Peyer's patch (tissue), 4 donors: Measurements from ENCODE around the gene KLRC3. TPM values are rescaled to one million over a fixed set of nuclear protein-coding genes. Genes with fewer than 3 reads are reported as not detected.

Source experiments
- DNase-seq, 3 donors: peaks; one replicate each; pipeline ENCODE4 v3.0.0-alpha.2; 2017 to 2019
- H3K27ac ChIP-seq, 4 donors: fragments of 200-600 bp; sonication (generic); one replicate each; pipeline ENCODE4 v1.5.1; 2016 to 2019
- H3K27me3 ChIP-seq, 2 donors: fragments of 200-600 bp; sonication (generic); one replicate each; pipeline ENCODE4 v1.5.1; 2019
- H3K36me3 ChIP-seq, 3 donors: fragments of 200-600 bp; sonication (generic); one replicate each; pipeline ENCODE4 v1.5.1; 2016 to 2019
- H3K4me1 ChIP-seq, 4 donors: fragments of 200-600 bp; sonication (generic); one replicate each; pipeline ENCODE4 v1.5.1; 2016 to 2019
- H3K4me3 ChIP-seq, 4 donors: fragments of 200-600 bp; sonication (generic); 1 replicate in 3 of 4; 2 replicates in 1 of 4; pipeline ENCODE4 v1.5.1; 2016 to 2019; ENCODE audit warnings: mild to moderate bottlenecking in 1 of 4
- H3K9me3 ChIP-seq, 4 donors: fragments of 200-600 bp; sonication (generic); one replicate each; pipeline ENCODE4 v1.5.1; 2016 to 2019; ENCODE audit warnings: mild to moderate bottlenecking in 1 of 4
- CTCF ChIP-seq, 6 experiments: fragments of 450-650 bp in 4 of 6; fragments of 200-600 bp in 2 of 6; sonication (generic) in 1 of 6; IDR thresholded peaks; one replicate each; pipeline ENCODE4 v1.5.1; 2017 to 2019; ENCODE audit warnings: antibody characterized with exemption in 6 of 6, mild to moderate bottlenecking in 3 of 6, moderate library complexity in 1 of 6
- POLR2A ChIP-seq, 2 donors: fragments of 450-650 bp; IDR thresholded peaks; one replicate each; pipeline ENCODE4 v1.5.1; 2017; ENCODE audit warnings: antibody characterized with exemption in 2 of 2, mild to moderate bottlenecking in 2 of 2, moderate library complexity in 2 of 2
- total RNA-seq, 4 donors: library from RNA; depleted of rRNA; stranded (reverse); fragments of >200 nt; gene quantifications; one replicate each; pipeline ENCODE4 v1.1.0, GENCODE V29; 2016

The KLRC3 gene
- total RNA-seq, 4 donors from 2014 or later, result 1.6 to 2.8 TPM; not detected in 2

GRCh38 chr12:10409392-10409791 is 11.0 kb downstream of the KLRC3 start, which contains the start of gene KLRC4:
TSS of gene KLRC4 (minus strand) at chr12:10409757. CDS start at chr12:10409575, 182 bp downstream.
- DNase-seq, result no peak
- TF ChIP-seq CTCF (IDR thresholded peaks at IDR 0.05), result no peak
- Histone ChIP-seq H3K27me3 (no peaks in the 10 kb centered on the region), H3K27ac (no peak within 1 kb of the TSS), H3K9me3 (peaks cover 0 to 4% (median 0%) of the 10 kb centered on the region in 4 donors), H3K4me1 (no peaks in the 10 kb centered on the region), H3K36me3 (no peaks in the 10 kb centered on the region), H3K4me3 (no peak within 1 kb of the TSS)

GRCh38 chr12:10408842-10409241 is 11.6 kb downstream of the KLRC3 start:
- no peak for DNase-seq
- H3K27ac ChIP-seq, result no peak overlapping the region
- H3K36me3 ChIP-seq, result no peaks in the 10 kb centered on the region
- H3K4me1 ChIP-seq, result no peaks in the 10 kb centered on the region
- no peak overlapping the region for H3K4me3 ChIP-seq
- H3K9me3 ChIP-seq, result peaks cover 0 to 4% (median 0%) of the 10 kb centered on the region in 4 donors
- TF ChIP-seq POLR2A (IDR thresholded peaks at IDR 0.05) (no peak), CTCF (IDR thresholded peaks at IDR 0.05) (no peak)
- no peaks in the 10 kb centered on the region for H3K27me3 ChIP-seq

GRCh38 chr12:10406725-10407124 is 13.7 kb downstream of the KLRC3 start:
- H3K36me3 ChIP-seq, result no peaks in the 10 kb centered on the region
- H3K9me3 ChIP-seq, result peaks cover 0 to 4% (median 0%) of the 10 kb centered on the region in 4 donors
- no peaks in the 10 kb centered on the region for H3K4me1 ChIP-seq
- H3K27ac ChIP-seq, result no peak overlapping the region
- DNase-seq, result no peak
- H3K4me3 ChIP-seq, result peak overlapping the region in 1 of 4 donors; percentile 17
- TF ChIP-seq CTCF (IDR thresholded peaks at IDR 0.05) (no peak), POLR2A (IDR thresholded peaks at IDR 0.05) (no peak)
- H3K27me3 ChIP-seq, result no peaks in the 10 kb centered on the region

GRCh38 chr12:10405294-10405693 is 15.1 kb downstream of the KLRC3 start:
- H3K9me3 ChIP-seq, result peaks cover 0 to 4% (median 0%) of the 10 kb centered on the region in 4 donors
- no peaks in the 10 kb centered on the region for H3K4me1 ChIP-seq
- H3K4me3 ChIP-seq, result peak overlapping the region in 1 of 4 donors; percentile 1
- no peaks in the 10 kb centered on the region for H3K27me3 ChIP-seq
- DNase-seq, result no peak
- no peaks in the 10 kb centered on the region for H3K36me3 ChIP-seq
- no peak overlapping the region for H3K27ac ChIP-seq
- TF ChIP-seq CTCF (IDR thresholded peaks at IDR 0.05), result no peak
- TF ChIP-seq POLR2A (IDR thresholded peaks at IDR 0.05), result no peak

GRCh38 chr12:10404798-10405197 is 15.6 kb downstream of the KLRC3 start:
- no peak for DNase-seq
- no peak for TF ChIP-seq CTCF (IDR thresholded peaks at IDR 0.05)
- TF ChIP-seq POLR2A (IDR thresholded peaks at IDR 0.05), result no peak
- Histone ChIP-seq H3K4me3 (peak overlapping the region in 1 of 4 donors; percentile 1), H3K36me3 (no peaks in the 10 kb centered on the region), H3K27me3 (no peaks in the 10 kb centered on the region), H3K4me1 (no peaks in the 10 kb centered on the region), H3K9me3 (peaks cover 0 to 4% (median 0%) of the 10 kb centered on the region in 4 donors), H3K27ac (no peak overlapping the region)

- Histone ChIP-seq H3K27me3 (no peaks in the 10 kb centered on the region), H3K4me3 (no peak overlapping the region), H3K36me3 (no peaks in the 10 kb centered on the region), H3K9me3 (peaks cover 0 to 4% (median 0%) of the 10 kb centered on the region in 4 donors), H3K27ac (no peak overlapping the region), H3K4me1 (no peaks in the 10 kb centered on the region)
- DNase-seq, result no peak
- no peak for TF ChIP-seq CTCF (IDR thresholded peaks at IDR 0.05)
- TF ChIP-seq POLR2A (IDR thresholded peaks at IDR 0.05), result no peak
Observed at GRCh38 chr12:10400829-10401228, 19.6 kb downstream of the KLRC3 start.
